H9 (cell line): ENCODE measurements around the gene PER2. TPM values are rescaled to one million over a fixed set of nuclear protein-coding genes. Genes with fewer than 3 reads are reported as not detected.
A peak's percentile ranks its signal among the peaks of the same experiment; 100 is the strongest.

ENCODE experiments used
- DNase-seq: peaks from one replicate; pipeline ENCODE4 v3.0.0-alpha.2; 2017
- H2AFZ ChIP-seq: one replicate; pipeline ENCODE4 v1.6.1; 2013; ENCODE audit warnings: mild to moderate bottlenecking, low read length, control low read depth, moderate library complexity
- H2AK5ac ChIP-seq: 2 replicates; pipeline ENCODE4 v1.6.1; 2013; ENCODE audit warnings: low read length, control low read depth, mixed read lengths; ENCODE audit not compliant: insufficient read length
- H2BK120ac ChIP-seq: one replicate; pipeline ENCODE4 v1.6.1; 2013; ENCODE audit warnings: low read depth, mild to moderate bottlenecking, low read length, control low read depth, inconsistent platforms; ENCODE audit not compliant: poor library complexity, severe bottlenecking
- H2BK12ac ChIP-seq: 2 replicates; pipeline ENCODE4 v1.6.1; 2013; ENCODE audit warnings: low read length, control low read depth, mixed read lengths, low read depth; ENCODE audit not compliant: insufficient read length
- H2BK15ac ChIP-seq: 2 replicates; pipeline ENCODE4 v1.6.1; 2013; ENCODE audit warnings: low read depth, low read length, control low read depth
- H2BK20ac ChIP-seq: one replicate; pipeline ENCODE4 v1.6.1; 2013; ENCODE audit warnings: low read depth, mild to moderate bottlenecking, low read length, control low read depth, inconsistent platforms; ENCODE audit not compliant: poor library complexity, severe bottlenecking
- H2BK5ac ChIP-seq: 2 replicates; pipeline ENCODE4 v1.6.1; 2013; ENCODE audit warnings: low read length, control low read depth, mixed read lengths; ENCODE audit not compliant: insufficient read length
- H3K14ac ChIP-seq: 2 replicates; pipeline ENCODE4 v1.6.1; 2013; ENCODE audit warnings: low read length, control low read depth; ENCODE audit not compliant: insufficient read depth
- H3K18ac ChIP-seq: 2 replicates; pipeline ENCODE4 v1.6.1; 2013; ENCODE audit warnings: low read depth, mild to moderate bottlenecking, mixed read lengths, low read length, control low read depth; ENCODE audit not compliant: insufficient read length
- H3K23ac ChIP-seq: 2 replicates; pipeline ENCODE4 v1.6.1; 2013; ENCODE audit warnings: low read length, control low read depth, mixed read lengths, low read depth; ENCODE audit not compliant: insufficient read length
- H3K23me2 ChIP-seq: 2 replicates; pipeline ENCODE4 v1.6.1; 2013; ENCODE audit warnings: low read depth, mild to moderate bottlenecking, mixed read lengths, low read length, control low read depth; ENCODE audit not compliant: insufficient read length, poor library complexity, severe bottlenecking
- H3K27ac ChIP-seq: 2 replicates; pipeline ENCODE4 v1.5.1; 2013; ENCODE audit warnings: low read length, control low read depth, mixed read lengths, low read depth; ENCODE audit not compliant: insufficient read length
- H3K27me3 ChIP-seq: 2 replicates; pipeline ENCODE4 v1.6.1; 2013; ENCODE audit warnings: low read length, control low read depth, inconsistent platforms; ENCODE audit not compliant: insufficient read depth
- H3K4ac ChIP-seq: 2 replicates; pipeline ENCODE4 v1.6.1; 2013; ENCODE audit warnings: low read depth, mild to moderate bottlenecking, control low read depth, inconsistent platforms, low read length, moderate library complexity
- H3K4me1 ChIP-seq: 2 replicates; pipeline ENCODE4 v1.6.1; 2013; ENCODE audit warnings: low read length, control low read depth, inconsistent platforms; ENCODE audit not compliant: insufficient read depth
- H3K4me2 ChIP-seq: 2 replicates; pipeline ENCODE4 v1.6.1; 2013; ENCODE audit warnings: low read length, control low read depth, mixed read lengths; ENCODE audit not compliant: insufficient read length, insufficient read depth
- H3K56ac ChIP-seq: 2 replicates; pipeline ENCODE4 v1.6.1; 2013; ENCODE audit warnings: low read depth, mild to moderate bottlenecking, mixed read lengths, low read length, control low read depth; ENCODE audit not compliant: insufficient read length
- H3K79me1 ChIP-seq: 2 replicates; pipeline ENCODE4 v1.6.1; 2013; ENCODE audit warnings: low read depth, mild to moderate bottlenecking, moderate library complexity, low read length, control low read depth, inconsistent platforms; ENCODE audit not compliant: insufficient read depth, poor library complexity, severe bottlenecking
- H3K79me2 ChIP-seq: 2 replicates; pipeline ENCODE4 v1.6.1; 2013; ENCODE audit warnings: low read length, control low read depth, inconsistent platforms; ENCODE audit not compliant: insufficient read depth
- H3K9ac ChIP-seq: 2 replicates; pipeline ENCODE4 v1.6.1; 2013; ENCODE audit warnings: low read length, control low read depth, mixed read lengths; ENCODE audit not compliant: insufficient read length; ENCODE audit errors: extremely low read depth
- H3K9me3 ChIP-seq: one replicate; pipeline ENCODE4 v1.6.1; 2013; ENCODE audit warnings: low read depth, low read length, inconsistent platforms; ENCODE audit not compliant: control insufficient read depth
- H3T11ph ChIP-seq: one replicate; pipeline ENCODE4 v1.6.1; 2013; ENCODE audit warnings: mild to moderate bottlenecking, low read length, control low read depth, inconsistent platforms
- H4K20me1 ChIP-seq: one replicate; pipeline ENCODE4 v1.6.1; 2013; ENCODE audit not compliant: control insufficient read depth, insufficient read length, insufficient read depth
- H4K5ac ChIP-seq: 2 replicates; pipeline ENCODE4 v1.6.1; 2013; ENCODE audit warnings: low read depth, mild to moderate bottlenecking, mixed read lengths, low read length, control low read depth; ENCODE audit not compliant: insufficient read length
- H4K8ac ChIP-seq: replicated peaks from 2 replicates; pipeline ENCODE4 v1.6.1; 2013; ENCODE audit warnings: low read length, control low read depth, mixed read lengths, low read depth; ENCODE audit not compliant: insufficient read length
- H4K91ac ChIP-seq: 2 replicates; pipeline ENCODE4 v1.6.1; 2013; ENCODE audit warnings: low read depth, mild to moderate bottlenecking, moderate library complexity, mixed read lengths, low read length, control low read depth; ENCODE audit not compliant: insufficient read length
- H3K27ac Mint-ChIP-seq, 3 experiments: 2 replicates in 2 of 3; 3 replicates in 1 of 3; pipeline ENCODE4 v1.8.0; 2020 to 2021; ENCODE audit warnings: mixed read lengths in 3 of 3, mild to moderate bottlenecking in 1 of 3, moderate library complexity in 1 of 3
- H3K27me3 Mint-ChIP-seq: 2 replicates; pipeline ENCODE4 v1.8.0; 2021; ENCODE audit warnings: low read depth, mild to moderate bottlenecking, moderate library complexity, mixed read lengths
- H3K36me3 Mint-ChIP-seq, 3 experiments: 2 replicates in 2 of 3; 3 replicates in 1 of 3; pipeline ENCODE4 v1.8.0; 2020 to 2021; ENCODE audit warnings: low read depth in 3 of 3, mixed read lengths in 3 of 3; ENCODE audit not compliant: insufficient read depth in 1 of 3
- H3K4me1 Mint-ChIP-seq, 2 experiments: 2 replicates each; pipeline ENCODE4 v1.8.0; 2020; ENCODE audit warnings: mixed read lengths in 2 of 2
- H3K4me3 Mint-ChIP-seq, 2 experiments: 2 replicates in 1 of 2; 3 replicates in 1 of 2; pipeline ENCODE4 v1.8.0; 2020 to 2021; ENCODE audit warnings: mild to moderate bottlenecking in 2 of 2, mixed read lengths in 2 of 2, moderate library complexity in 1 of 2
- H3K9me3 Mint-ChIP-seq, 2 experiments: 2 replicates in 1 of 2; 3 replicates in 1 of 2; pipeline ENCODE4 v1.8.0; 2020; ENCODE audit warnings: mild to moderate bottlenecking in 2 of 2, mixed read lengths in 2 of 2, moderate library complexity in 1 of 2
- CTCF ChIP-seq: fragments of 200-600 bp; sonication (generic); conservative IDR thresholded peaks from 3 replicates; pipeline ENCODE4 v1.8.0; 2021; ENCODE audit warnings: antibody characterized with exemption, mild to moderate bottlenecking
- WGBS: extraction: QIAGEN DNeasy Blood & Tissue Kit; methylation state at CpG from one replicate; pipeline ENCODE4 v1.1.7; 2013; ENCODE audit warnings: missing lambda C conversion rate, low lambda C conversion rate, mixed read lengths; ENCODE audit not compliant: insufficient read length; ENCODE audit errors: extremely low coverage; 5-methylcytosine and 5-hydroxymethylcytosine counted together
- total RNA-seq: library from RNA; stranded (reverse); gene quantifications from 2 replicates; pipeline ENCODE4 v1.2.1, GENCODE V29; 2021

The PER2 gene
- total RNA-seq, 1 experiment from 2014 or later, result 12.9 TPM

- Histone ChIP-seq H3K27me3 (no peaks in the 10 kb centered on the region), H3K23me2 (no peaks in the 10 kb centered on the region), H3K23ac (no peak overlapping the region), H4K5ac (no peak overlapping the region), H2BK15ac (no peak overlapping the region), H4K91ac (no peak overlapping the region), H3K4me1 (no peaks in the 10 kb centered on the region), H3K14ac (no peak overlapping the region), H2BK5ac (no peak overlapping the region), H3K4ac (no peak overlapping the region), H3K79me2 (no peaks in the 10 kb centered on the region), H3K18ac (no peak overlapping the region), H3K79me1 (no peaks in the 10 kb centered on the region), H2AK5ac (no peak overlapping the region), H2BK20ac (no peak overlapping the region), H3K4me2 (no peak overlapping the region), H4K8ac (no peak overlapping the region), H3K27ac (no peak overlapping the region), H2BK120ac (no peak overlapping the region), H3K9me3 (no peaks in the 10 kb centered on the region), H2AFZ (no peak overlapping the region), H3K9ac (no peak overlapping the region), H2BK12ac (no peak overlapping the region), H3T11ph (no peak overlapping the region), H3K56ac (no peak overlapping the region), H4K20me1 (no peaks in the 10 kb centered on the region)
- TF ChIP-seq CTCF, result no peak
- peak overlapping the region in 1 of 3 experiments; percentile 77; a peak in 1 of 7 replicates for H3K27ac Mint-ChIP-seq
- peaks cover 6 to 44% (median 20%) of the 10 kb centered on the region in 3 experiments for H3K36me3 Mint-ChIP-seq
- no peaks in the 10 kb centered on the region for H3K9me3 Mint-ChIP-seq
- peaks cover 0 to 2% of the 10 kb centered on the region in 2 experiments; a peak in 2 of 4 replicates for H3K4me1 Mint-ChIP-seq
- no CpG with 5 or more reads among the region's 6 CpGs for WGBS
- H3K27me3 Mint-ChIP-seq, result no peaks in the 10 kb centered on the region
- no peak overlapping the region for H3K4me3 Mint-ChIP-seq
- DNase-seq, result no peak
Measured at GRCh38 chr2:238255151-238255551, 33.3 kb downstream of the PER2 start.
